Kidney (tissue), 14 donors: ENCODE measurements around the gene PHTF1. TPM values are rescaled to one million over a fixed set of nuclear protein-coding genes. Genes with fewer than 3 reads are reported as not detected.

ENCODE experiments used
- DNase-seq, 5 donors: peaks; one replicate each; pipeline ENCODE4 v3.0.0-alpha.2; 2013 to 2020
- FAIRE-seq: peaks from 2 replicates; lab custom pipeline; 2012; peaks lifted over from hg19 to GRCh38; lab: Jason Lieb, UNC
- H3K27ac ChIP-seq, 2 donors: one replicate each; pipeline ENCODE4 v1.7.0; 2013; ENCODE audit warnings: low read depth in 2 of 2, low read length in 2 of 2, inconsistent platforms in 1 of 2
- H3K27me3 ChIP-seq: one replicate; pipeline ENCODE4 v1.7.1; 2013; ENCODE audit warnings: low read length, inconsistent platforms; ENCODE audit not compliant: control insufficient read depth, insufficient read depth
- H3K36me3 ChIP-seq, 3 donors: one replicate each; pipeline versions ENCODE4 v1.7.0 to v1.7.1; 2013; ENCODE audit warnings: low read length in 3 of 3, control low read depth in 1 of 3, inconsistent platforms in 1 of 3; ENCODE audit not compliant: insufficient read depth in 3 of 3, control insufficient read depth in 2 of 3
- H3K4me1 ChIP-seq, 3 donors: one replicate each; pipeline versions ENCODE4 v1.7.0 to v1.7.1; 2013; ENCODE audit warnings: low read length in 3 of 3, inconsistent platforms in 1 of 3, low read depth in 1 of 3; ENCODE audit not compliant: control insufficient read depth in 2 of 3, insufficient read depth in 2 of 3
- H3K4me3 ChIP-seq, 3 donors: one replicate each; pipeline versions ENCODE4 v1.7.0 to v1.8.1; 2013; ENCODE audit warnings: low read length in 3 of 3, control low read depth in 1 of 3, inconsistent platforms in 1 of 3
- H3K9ac ChIP-seq, 3 donors: one replicate each; pipeline versions ENCODE4 v1.7.0 to v1.7.1; 2013; ENCODE audit warnings: low read length in 3 of 3, control low read depth in 1 of 3, inconsistent platforms in 1 of 3
- H3K9me3 ChIP-seq, 3 donors: one replicate each; pipeline versions ENCODE4 v1.7.0 to v1.7.1; 2013; ENCODE audit warnings: low read length in 3 of 3, control low read depth in 1 of 3, inconsistent platforms in 1 of 3; ENCODE audit not compliant: control insufficient read depth in 2 of 3, insufficient read depth in 1 of 3
- CTCF ChIP-seq: IDR thresholded peaks from 3 replicates; pipeline ENCODE4 v1.5.1; 2012; ENCODE audit warnings: mild to moderate bottlenecking, moderate library complexity, borderline replicate concordance; ENCODE audit not compliant: insufficient read depth; ENCODE audit errors: extremely low read depth
- intact Hi-C: fragments of 100-400 bp; cut with DNase I; formaldehyde crosslinking; loops from one replicate; pipeline ENCODE4 v1.11.1; 2022
- polyA plus RNA-seq: library from polyadenylated mRNA; stranded (reverse); fragments of 350-450 nt; fragmentation: Illumina TruSeq; extraction: RNeasy Lipid Tissue Mini Kit (QIAGEN cat#74804); gene quantifications from one replicate; pipeline ENCODE4 v1.2.3, GENCODE V29; 2014; ENCODE audit warnings: low read depth, low replicate concordance; ENCODE audit not compliant: insufficient read depth
- total RNA-seq: library from RNA; stranded (reverse); fragmentation: NEBNext Ultra II Directional; extraction: Animal tissue kit (Norgen Biotek cat#: 25700); gene quantifications from one replicate; pipeline ENCODE4 v1.2.1, GENCODE V29; 2021
- donor health status: control.
- donor health status: control.
- donor health status: control.
- donor health status: control.
- donor health status: control.
- donor health status: DM: yes; HTN: yes; CAD: no.
- donor health status: Normal renal cell carcinoma (clear cell type).

Gene PHTF1
- total and polyA plus RNA-seq, 2 donors from 2014 or later, result 14.7 to 20.0 TPM

DNA sequence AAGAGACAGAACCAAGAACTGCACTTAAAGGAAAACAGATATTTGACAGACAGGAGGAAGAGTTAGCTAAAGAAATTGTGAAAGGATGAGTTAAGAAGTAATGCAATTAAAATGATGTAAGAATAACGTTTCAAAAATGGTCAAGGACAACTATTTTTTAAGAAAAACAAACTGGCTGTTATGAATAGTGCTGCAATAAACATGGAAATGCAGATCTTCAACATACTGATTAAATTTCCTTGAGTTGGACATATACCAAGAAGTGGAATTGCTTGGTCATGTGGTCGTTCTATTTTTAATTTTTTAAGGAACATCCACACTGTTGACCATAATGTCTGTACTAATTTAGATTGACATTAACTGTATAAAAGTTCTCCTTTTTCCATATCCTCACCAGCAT is 23.1 kb upstream of the PHTF1 start:
- Histone ChIP-seq H3K9me3 (no peaks in the 10 kb centered on the region), H3K9ac (no peak overlapping the region), H3K4me3 (no peak overlapping the region), H3K4me1 (peaks cover 0 to 14% (median 8%) of the 10 kb centered on the region in 3 donors), H3K36me3 (no peaks in the 10 kb centered on the region), H3K27me3 (no peaks in the 10 kb centered on the region), H3K27ac (no peak overlapping the region)
- DNase-seq (no peak), FAIRE-seq (no peak)
- intact Hi-C loops, result no loop called here
- TF ChIP-seq CTCF, result no peak

DNA sequence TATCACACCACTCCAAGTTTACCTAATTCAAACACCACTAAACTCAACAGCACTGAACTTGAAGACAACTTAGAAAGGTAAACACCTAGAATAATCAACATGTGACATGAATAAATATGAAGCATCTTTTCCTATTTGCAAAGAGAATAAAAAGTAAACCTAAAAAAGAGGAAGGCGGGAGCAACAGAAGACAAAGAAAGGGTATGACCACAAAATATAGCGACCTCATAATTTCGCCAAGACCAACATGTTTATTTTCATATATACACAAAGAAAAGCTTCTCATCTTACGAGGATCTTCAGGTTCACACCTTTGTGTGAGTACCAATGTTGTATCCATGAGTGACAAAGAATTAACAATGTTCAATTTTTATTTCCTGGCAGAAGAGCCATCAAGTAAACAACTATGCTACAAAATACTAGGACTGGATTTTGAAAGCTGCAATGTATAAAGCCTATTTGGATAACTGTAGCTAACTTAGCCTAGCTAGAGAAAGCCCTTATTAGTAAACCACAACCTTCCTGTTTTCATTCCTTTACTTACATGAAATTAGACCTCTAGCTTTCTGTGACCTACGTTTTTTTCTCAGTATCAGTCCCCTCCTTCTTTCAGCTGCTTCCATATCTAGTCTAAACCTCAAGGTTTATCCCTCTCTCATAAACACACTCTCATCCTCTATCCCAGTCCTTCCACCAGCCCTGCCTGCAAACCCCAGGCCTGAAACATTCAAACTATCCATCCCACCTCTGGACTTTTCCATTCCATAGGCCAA is 21.3 kb upstream of the PHTF1 start:
- H3K36me3 ChIP-seq, result peaks cover 0 to 11% (median 4%) of the 10 kb centered on the region in 3 donors
- H3K27me3 ChIP-seq, result no peaks in the 10 kb centered on the region
- intact Hi-C loops, result no loop called here
- no peak overlapping the region for H3K27ac ChIP-seq
- FAIRE-seq, result no peak
- no peak for TF ChIP-seq CTCF
- peaks cover 0 to 14% (median 5%) of the 10 kb centered on the region in 3 donors for H3K4me1 ChIP-seq
- H3K9me3 ChIP-seq, result no peaks in the 10 kb centered on the region
- DNase-seq, result no peak
- no peak overlapping the region for H3K9ac ChIP-seq
- H3K4me3 ChIP-seq, result no peak overlapping the region

GRCh38 chr1:113779542-113779941 is 20.3 kb upstream of the PHTF1 start:
- H3K4me3 ChIP-seq, result no peak overlapping the region
- no peaks in the 10 kb centered on the region for H3K27me3 ChIP-seq
- H3K27ac ChIP-seq, result no peak overlapping the region
- no peak for TF ChIP-seq CTCF
- DNase-seq (no peak), FAIRE-seq (no peak)
- H3K36me3 ChIP-seq, result peaks cover 0 to 11% (median 4%) of the 10 kb centered on the region in 3 donors
- H3K9ac ChIP-seq, result no peak overlapping the region
- H3K9me3 ChIP-seq, result no peaks in the 10 kb centered on the region
- H3K4me1 ChIP-seq, result peaks cover 0 to 14% (median 5%) of the 10 kb centered on the region in 3 donors
- intact Hi-C loops, result no loop called here
